HCT116 (cell line): ENCODE measurements around the gene AMPD3. TPM values are rescaled to one million over a fixed set of nuclear protein-coding genes. Genes with fewer than 3 reads are reported as not detected.
A peak's percentile ranks its signal among the peaks of the same experiment; 100 is the strongest.

ENCODE experiments used
- ATAC-seq: fragments of 200-7000 bp; cut with Tn5 transposase; 2 replicates; pipeline ENCODE4 v1.9.1; 2020; ENCODE audit warnings: mild to moderate bottlenecking, moderate library complexity
- BruUV-seq: library from RNA; stranded (reverse); fragments of 400-500 nt; replicated peaks from 2 replicates; lab custom pipeline; 2021; lab: Mats Ljungman, UMichigan
- CTCF ChIA-PET: fragments of 300-600 bp; sonication (Branson Sonifier 250); formaldehyde crosslinking; loops from one replicate; lab custom pipeline; 2021; ENCODE audit warnings: antibody characterized with exemption; lab: Charles Lee
- POLR2A ChIA-PET: fragments of 300-600, 350-600 bp; sonication (Branson Sonifier 250); formaldehyde crosslinking; loops from one replicate; lab custom pipeline; 2021; ENCODE audit warnings: antibody characterized with exemption; lab: Charles Lee
- RAD21 ChIA-PET, 2 experiments: fragments of 300-600 bp; sonication (Branson Sonifier 250); formaldehyde crosslinking; loops; one replicate each; lab custom pipeline; 2023; ENCODE audit warnings: low total read pairs in 2 of 2; ENCODE audit not compliant: uncharacterized antibody in 2 of 2, unreplicated experiment in 2 of 2, low non-redundant PET in 1 of 2; lab: Charles Lee
- DNase-seq: peaks from one replicate; pipeline ENCODE4 v3.0.0-alpha.2; 2010; ENCODE audit warnings: low read depth, low spot score
- H2AFZ ChIP-seq: fragments of 200-600 bp; shearing (Covaris generic), sonication (generic); 2 replicates; pipeline ENCODE4 v1.6.1; 2017; ENCODE audit warnings: low read depth, mixed run types, mixed read lengths, antibody characterized with exemption, low read length; ENCODE audit not compliant: poor library complexity, severe bottlenecking
- H3K27ac ChIP-seq: 2 replicates; pipeline ENCODE4 v1.5.1; 2012; ENCODE audit warnings: low read depth, low read length
- H3K27me3 ChIP-seq: fragments of 200-600 bp; sonication (generic); 2 replicates; pipeline ENCODE4 v1.6.1; 2016; ENCODE audit warnings: mixed run types, low read length, mixed read lengths; ENCODE audit not compliant: insufficient read depth
- H3K36me3 ChIP-seq, 2 experiments: fragments of 200-500 bp in 1 of 2; fragments of 200-600 bp in 1 of 2; sonication (Bioruptor generic) in 1 of 2; sonication (generic) in 1 of 2; 2 replicates each; pipeline versions ENCODE4 v1.5.1 to v1.6.1; 2014 to 2016; ENCODE audit warnings: low read length in 2 of 2, inconsistent platforms in 1 of 2, mixed read lengths in 1 of 2, mixed run types in 1 of 2; ENCODE audit not compliant: insufficient read depth in 2 of 2, control insufficient read depth in 1 of 2
- H3K4me1 ChIP-seq, 2 experiments: fragments of 200-600 bp in 1 of 2; sonication (generic) in 1 of 2; 2 replicates each; pipeline versions ENCODE4 v1.5.1 to v1.6.1; 2012 to 2017; ENCODE audit warnings: low read length in 2 of 2, inconsistent platforms in 1 of 2, mild to moderate bottlenecking in 1 of 2, mixed read lengths in 1 of 2, mixed run types in 1 of 2, moderate library complexity in 1 of 2; ENCODE audit not compliant: insufficient read depth in 2 of 2, control insufficient read depth in 1 of 2
- H3K4me2 ChIP-seq: fragments of 200-600 bp; sonication (generic); 2 replicates; pipeline ENCODE4 v1.6.1; 2017; ENCODE audit warnings: mixed run types, low read length, mixed read lengths
- H3K4me3 ChIP-seq, 2 experiments: fragments of 200-600 bp in 1 of 2; sonication (generic) in 1 of 2; replicated peaks in 1 of 2; 2 replicates each; pipeline ENCODE4 v1.5.1; 2011 to 2016; ENCODE audit warnings: low read length in 2 of 2, control low read depth in 1 of 2, low read depth in 1 of 2, mild to moderate bottlenecking in 1 of 2, mixed read lengths in 1 of 2, mixed run types in 1 of 2
- H3K79me2 ChIP-seq: fragments of 200-600 bp; sonication (generic); 2 replicates; pipeline ENCODE4 v1.6.1; 2017; ENCODE audit warnings: mild to moderate bottlenecking, mixed run types, low read length, moderate library complexity, mixed read lengths; ENCODE audit not compliant: insufficient read depth
- H3K9ac ChIP-seq: fragments of 200-600 bp; sonication (generic); 2 replicates; pipeline ENCODE4 v1.6.1; 2016; ENCODE audit warnings: low read length, mixed read lengths
- H3K9me2 ChIP-seq: fragments of 200-600 bp; sonication (generic), shearing (Covaris generic); 2 replicates; pipeline ENCODE4 v1.6.1; 2017; ENCODE audit warnings: mixed run types, mild to moderate bottlenecking, moderate library complexity; ENCODE audit not compliant: insufficient read depth
- H3K9me3 ChIP-seq, 2 experiments: fragments of 200-500 bp in 1 of 2; fragments of 200-600 bp in 1 of 2; sonication (Bioruptor generic) in 1 of 2; sonication (generic) in 1 of 2; 2 replicates each; pipeline ENCODE4 v1.6.1; 2014 to 2017; ENCODE audit warnings: low read length in 2 of 2, mixed read lengths in 2 of 2, inconsistent platforms in 1 of 2, low read depth in 1 of 2, mild to moderate bottlenecking in 1 of 2, mixed run types in 1 of 2, moderate library complexity in 1 of 2; ENCODE audit not compliant: control insufficient read depth in 1 of 2, insufficient read depth in 1 of 2
- H4K20me1 ChIP-seq: fragments of 200-600 bp; sonication (generic), shearing (Covaris generic); 2 replicates; pipeline ENCODE4 v1.6.1; 2017; ENCODE audit warnings: mixed run types, mild to moderate bottlenecking, moderate library complexity; ENCODE audit not compliant: insufficient read depth
- CBX3 ChIP-seq: IDR thresholded peaks from 2 replicates; pipeline ENCODE4 v1.6.1; 2012; ENCODE audit warnings: low read depth
- CTCF ChIP-seq, 3 experiments: fragments of 200-600 bp in 1 of 3; sonication (generic) in 1 of 3; IDR thresholded peaks in 2 of 3; conservative IDR thresholded peaks in 1 of 3; 2 replicates each; pipeline ENCODE4 v1.5.1; 2012 to 2017; ENCODE audit warnings: low read depth in 2 of 3, low read length in 2 of 3, antibody characterized with exemption in 1 of 3, borderline replicate concordance in 1 of 3, control low read depth in 1 of 3, mild to moderate bottlenecking in 1 of 3, mixed read lengths in 1 of 3, mixed run types in 1 of 3, moderate library complexity in 1 of 3; ENCODE audit not compliant: insufficient read depth in 1 of 3
- EGR1 ChIP-seq: IDR thresholded peaks from 2 replicates; pipeline ENCODE4 v1.6.1; 2012; ENCODE audit warnings: low read depth
- FOSL1 ChIP-seq: IDR thresholded peaks from 2 replicates; pipeline ENCODE4 v1.6.1; 2012; ENCODE audit warnings: low read depth
- JUND ChIP-seq: IDR thresholded peaks from 2 replicates; pipeline ENCODE4 v1.6.1; 2012
- RAD21 ChIP-seq: IDR thresholded peaks from 2 replicates; pipeline ENCODE4 v1.6.1; 2012; ENCODE audit warnings: low read depth, mild to moderate bottlenecking
- SIN3A ChIP-seq: IDR thresholded peaks from 2 replicates; pipeline ENCODE4 v1.6.1; 2012; ENCODE audit warnings: low read depth
- SP1 ChIP-seq: IDR thresholded peaks from 2 replicates; pipeline ENCODE4 v1.6.1; 2012; ENCODE audit warnings: low read depth
- SRF ChIP-seq: IDR thresholded peaks from 2 replicates; pipeline ENCODE4 v1.6.1; 2012; ENCODE audit warnings: low read depth
- TCF7L2 ChIP-seq: IDR thresholded peaks from 2 replicates; pipeline ENCODE4 v1.7.0; 2011; ENCODE audit warnings: borderline replicate concordance, inconsistent platforms; ENCODE audit not compliant: insufficient read depth, insufficient read length; ENCODE audit errors: extremely low read depth
- ZNF274 ChIP-seq: fragments of 200-500 bp; sonication (Bioruptor generic); IDR thresholded peaks from 2 replicates; pipeline ENCODE4 v1.6.1; 2014; ENCODE audit warnings: mild to moderate bottlenecking, low read depth, low read length, inconsistent platforms
- intact Hi-C: fragments of 100-400 bp; cut with micrococcal nuclease; formaldehyde crosslinking; loops from 2 replicates; pipeline ENCODE4 v1.10.0; 2022
- total RNA-seq: library from RNA; stranded (reverse); gene quantifications from one replicate; pipeline ENCODE4 v1.2.1, GENCODE V29; 2021; ENCODE audit not compliant: unreplicated experiment
- TF ChIP-seq, protein P1 (sequence below): IDR thresholded peaks from 2 replicates; pipeline ENCODE4 v1.6.1; 2012

The AMPD3 gene
- total RNA-seq, 1 experiment from 2014 or later, result 25.9 TPM

DNA sequence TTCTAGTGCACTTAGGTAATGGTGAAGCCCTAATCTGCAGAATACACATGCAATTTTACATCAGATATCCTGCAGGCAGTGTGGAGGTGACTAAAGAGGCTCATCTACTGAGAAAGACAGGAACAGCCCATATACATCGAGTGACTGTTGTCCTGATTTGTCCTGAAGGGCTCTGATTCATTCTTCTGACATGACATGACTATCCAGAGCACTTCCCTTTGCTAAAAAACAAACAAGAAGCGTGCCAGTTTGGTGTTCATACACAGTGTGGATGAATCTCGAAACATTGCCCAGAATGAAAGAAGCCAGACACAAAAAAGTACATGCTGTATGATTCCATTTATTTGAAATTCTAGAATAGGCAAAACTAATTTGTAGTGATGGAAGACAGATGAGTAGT lies 48.0 kb upstream of the AMPD3 start:
- H3K27ac ChIP-seq, result peak overlapping the region; percentile 43; the same call in 1 of the 2 replicates
- no peaks in the 10 kb centered on the region for H3K27me3 ChIP-seq
- H3K9me3 ChIP-seq, result no peaks in the 10 kb centered on the region
- ATAC-seq (peak; percentile 63), DNase-seq (peak; percentile 40)
- ChIA-PET RAD21 (interaction anchor here (1.3 kb wide), 3 partner anchors 41 to 328 kb away, joined by 3 to 6 read pairs (median 5); partner anchors contain the start of gene RNF141 (in 1 of the 2)), CTCF (interaction anchor here (0.7 to 2.8 kb wide), 18 partner anchors 9 to 363 kb away, joined by 3 to 34 read pairs (median 5); partner anchors contain the start of genes AMPD3 and CTR9), POLR2A (interaction anchor here (0.7 to 1.2 kb wide), 3 partner anchors 133 to 329 kb away, joined by 3 to 4 read pairs (median 4); partner anchors contain the start of gene RNF141)
- TF ChIP-seq SIN3A (peak; percentile 62; the same call in 1 of the 2 replicates), ZNF274 (no peak), CTCF (IDR thresholded peaks at IDR 0.05 in 2 of 3, conservative IDR thresholded peaks at IDR 0.05 in 1 of 3; ENCODE audit: borderline replicate concordance in 1 of 3, insufficient read depth in 1 of 3, low read depth in 2 of 3, low read length in 2 of 3) (0 out of 6 replicates have a peak, but pooled peaks of 1 of the 3 experiments have one; percentile 5), SP1 (peak; percentile 20; the same call in 1 of the 2 replicates), FOSL1 (peak; percentile 52; the same call in 1 of the 2 replicates), JUND (peak; percentile 61), CBX3 (peak; percentile 55; the same call in 1 of the 2 replicates), SRF (peak; percentile 63; the same call in 1 of the 2 replicates), RAD21 (peak; percentile 28), TCF7L2 (no peak), EGR1 (no peak; the same call in 1 of the 2 replicates)
- TF ChIP-seq, protein P1, sequence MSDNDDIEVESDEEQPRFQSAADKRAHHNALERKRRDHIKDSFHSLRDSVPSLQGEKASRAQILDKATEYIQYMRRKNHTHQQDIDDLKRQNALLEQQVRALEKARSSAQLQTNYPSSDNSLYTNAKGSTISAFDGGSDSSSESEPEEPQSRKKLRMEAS, result 0 out of 2 replicates have a peak, but pooled peaks have one; percentile 50
- no peaks in the 10 kb centered on the region for H3K79me2 ChIP-seq
- H3K9ac ChIP-seq, result peak overlapping the region; percentile 19
- H2AFZ ChIP-seq, result peak overlapping the region; percentile 53
- H3K36me3 ChIP-seq, result no peaks in the 10 kb centered on the region
- BruUV-seq, result no TSS peak
- H4K20me1 ChIP-seq, result no peaks in the 10 kb centered on the region
- intact Hi-C loops, result loop anchor here (2.0 kb wide), 3 partner anchors 40 to 252 kb away; no protein-coding TSS in a partner anchor
- peak overlapping the region; percentile 60 for H3K4me2 ChIP-seq
- no peaks in the 10 kb centered on the region for H3K9me2 ChIP-seq
- H3K4me1 ChIP-seq, result peaks cover 20 to 39% of the 10 kb centered on the region in 2 experiments
- peak overlapping the region in 1 of 2 experiments; percentile 10; a peak in 1 of 4 replicates for H3K4me3 ChIP-seq
